ENCODE results near the gene RPH3AL. TPM values are rescaled to one million over a fixed set of nuclear protein-coding genes. Genes with fewer than 3 reads are reported as not detected.

Gene RPH3AL
- total and polyA plus RNA-seq, 11 donors, result 2.8 to 9.4 (median 6.3) TPM

DNA sequence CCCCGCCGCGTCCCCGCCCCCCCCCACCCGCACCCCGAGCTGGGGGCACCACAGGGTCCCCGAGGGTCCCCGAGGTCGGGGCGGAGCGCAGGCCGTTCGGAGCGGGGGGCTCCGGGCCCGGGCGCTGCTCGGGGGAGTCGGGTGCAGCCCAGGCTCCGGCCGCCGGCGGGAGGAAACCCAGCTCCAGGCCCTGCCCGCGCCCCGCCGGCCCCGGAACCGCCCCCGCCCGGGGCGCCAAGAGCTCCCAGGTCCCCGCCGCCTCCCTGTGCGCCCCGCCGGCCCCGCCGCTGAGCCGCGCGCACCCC, 33.2 kb upstream of the RPH3AL start:
- DNase-seq (no peak), ATAC-seq (no peak)
- TF ChIP-seq, protein P1, sequence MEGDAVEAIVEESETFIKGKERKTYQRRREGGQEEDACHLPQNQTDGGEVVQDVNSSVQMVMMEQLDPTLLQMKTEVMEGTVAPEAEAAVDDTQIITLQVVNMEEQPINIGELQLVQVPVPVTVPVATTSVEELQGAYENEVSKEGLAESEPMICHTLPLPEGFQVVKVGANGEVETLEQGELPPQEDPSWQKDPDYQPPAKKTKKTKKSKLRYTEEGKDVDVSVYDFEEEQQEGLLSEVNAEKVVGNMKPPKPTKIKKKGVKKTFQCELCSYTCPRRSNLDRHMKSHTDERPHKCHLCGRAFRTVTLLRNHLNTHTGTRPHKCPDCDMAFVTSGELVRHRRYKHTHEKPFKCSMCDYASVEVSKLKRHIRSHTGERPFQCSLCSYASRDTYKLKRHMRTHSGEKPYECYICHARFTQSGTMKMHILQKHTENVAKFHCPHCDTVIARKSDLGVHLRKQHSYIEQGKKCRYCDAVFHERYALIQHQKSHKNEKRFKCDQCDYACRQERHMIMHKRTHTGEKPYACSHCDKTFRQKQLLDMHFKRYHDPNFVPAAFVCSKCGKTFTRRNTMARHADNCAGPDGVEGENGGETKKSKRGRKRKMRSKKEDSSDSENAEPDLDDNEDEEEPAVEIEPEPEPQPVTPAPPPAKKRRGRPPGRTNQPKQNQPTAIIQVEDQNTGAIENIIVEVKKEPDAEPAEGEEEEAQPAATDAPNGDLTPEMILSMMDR (IDR thresholded peaks at IDR 0.05), result no peak
- TF ChIP-seq POLR2A (IDR thresholded peaks at IDR 0.05), result no peak
- H3K9me3 ChIP-seq, result no peaks in the 10 kb centered on the region
- intact Hi-C loops (cut with DNase I), result loop anchor here in 9 of 10 donors (1.0 to 10.0 kb wide), 12 partner anchors 33 to 243 kb away; partner anchors contain the start of genes DOC2B (in 1 of the 9) and RPH3AL (in 1 of the 9)
- peak overlapping the region; percentile 73 to 94 (median 88) for H3K27ac ChIP-seq
- no peaks in the 10 kb centered on the region for H3K36me3 ChIP-seq
- H3K27me3 ChIP-seq, result peaks cover 0 to 16% (median 0%) of the 10 kb centered on the region in 9 donors
- peak overlapping the region; percentile 29 to 70 (median 58) for H3K4me3 ChIP-seq
- peaks cover 0 to 28% (median 19%) of the 10 kb centered on the region in 12 donors for H3K4me1 ChIP-seq
- 0 to 1% methylated on average over 39 to 40 of the region's 42 CpGs; no CpG with 5 or more reads in 2 of the 4 donors for WGBS, 4 donors

DNA sequence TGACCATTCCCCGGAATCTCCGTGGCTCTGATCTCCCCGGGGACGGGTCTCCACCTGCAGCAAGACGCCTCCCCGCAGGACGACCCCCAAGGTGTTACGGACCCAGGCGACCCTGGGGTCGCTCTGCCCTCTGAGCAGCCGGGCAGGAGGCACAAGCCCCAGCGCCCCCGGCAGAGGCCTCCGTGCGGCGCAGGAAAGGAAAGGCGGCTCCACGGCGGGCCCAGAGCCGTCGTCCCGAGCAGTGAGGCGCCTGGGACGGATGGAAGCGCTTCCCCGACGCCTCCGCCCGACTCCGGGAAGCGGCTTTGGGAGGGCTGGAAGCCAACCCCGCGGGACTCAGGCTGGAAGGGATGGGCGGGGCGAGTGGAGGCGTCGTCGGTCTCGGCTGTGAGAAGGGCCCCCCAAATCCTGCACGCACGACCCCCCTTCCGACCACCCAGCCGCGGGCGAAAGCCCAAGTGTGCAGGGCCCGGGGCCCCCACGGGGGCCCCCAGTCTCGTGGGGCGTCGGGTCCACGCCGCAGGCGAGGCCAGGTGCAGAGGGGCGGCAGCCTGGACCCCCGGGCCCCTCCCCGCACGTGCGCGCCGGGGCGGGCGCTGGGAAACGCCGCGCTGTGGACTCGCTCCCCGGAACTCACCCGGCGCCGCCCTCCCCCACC, 32.7 kb upstream of the RPH3AL start:
- WGBS, 4 donors, result 0 to 1% (median 1%) methylated on average over 35 to 70 of the region's 70 CpGs
- no peaks in the 10 kb centered on the region for H3K36me3 ChIP-seq
- peak overlapping the region; percentile 29 to 70 (median 58) for H3K4me3 ChIP-seq
- peak; percentile 58 to 86 (median 76) for ATAC-seq
- peak; percentile 75 to 88 (median 83) for DNase-seq
- peaks cover 0 to 28% (median 19%) of the 10 kb centered on the region in 12 donors for H3K4me1 ChIP-seq
- intact Hi-C loops (cut with DNase I), result loop anchor here in 8 of 10 donors (1.0 to 10.0 kb wide), 11 partner anchors 33 to 243 kb away; partner anchors contain the start of genes DOC2B (in 1 of the 8) and RPH3AL (in 1 of the 8)
- H3K9me3 ChIP-seq, result no peaks in the 10 kb centered on the region
- H3K27ac ChIP-seq, result peak overlapping the region; percentile 73 to 94 (median 88)
- peaks cover 0 to 16% (median 0%) of the 10 kb centered on the region in 9 donors for H3K27me3 ChIP-seq
- TF ChIP-seq, protein P1 (IDR thresholded peaks at IDR 0.05), result no peak
- TF ChIP-seq POLR2A (IDR thresholded peaks at IDR 0.05), result peak in 1 of 2 donors; percentile 27

DNA sequence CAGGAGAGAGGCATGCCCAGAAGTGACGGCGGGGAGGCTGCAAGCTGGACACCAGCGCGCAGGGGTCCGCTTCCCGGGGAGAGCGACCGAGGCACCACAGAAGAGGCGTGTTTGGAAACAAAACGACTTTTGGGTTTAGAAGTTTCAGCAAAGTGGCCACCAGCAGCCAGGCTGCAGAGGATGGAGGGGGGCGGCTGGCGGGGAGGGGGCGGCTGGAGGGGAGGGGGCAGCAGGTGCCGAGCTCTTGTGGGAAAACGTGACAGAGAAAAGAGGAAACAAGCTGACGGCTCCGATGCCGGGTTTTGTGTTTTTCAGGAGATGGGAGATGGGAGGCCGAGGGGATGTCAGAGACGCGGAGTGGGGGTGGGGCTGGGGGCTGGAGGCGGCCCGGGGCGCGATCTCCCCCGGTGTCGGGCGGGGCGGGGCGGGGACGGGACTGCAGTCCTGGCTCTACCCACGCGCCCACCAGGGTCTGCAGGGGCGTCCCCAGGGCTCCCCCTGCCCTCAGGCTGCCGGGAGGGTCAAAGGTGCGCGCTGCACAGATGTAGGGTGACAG, 32.1 kb upstream of the RPH3AL start:
- TF ChIP-seq, protein P1 (IDR thresholded peaks at IDR 0.05), result no peak
- no peak for TF ChIP-seq POLR2A (IDR thresholded peaks at IDR 0.05)
- H3K4me1 ChIP-seq, result peaks cover 0 to 28% (median 19%) of the 10 kb centered on the region in 12 donors
- H3K27me3 ChIP-seq, result peaks cover 0 to 16% (median 0%) of the 10 kb centered on the region in 9 donors
- ATAC-seq, result peak in 3 of 4 donors; percentile 1 to 19 (median 6)
- DNase-seq, result peak in 2 of 5 donors; percentile 32 to 47
- no peaks in the 10 kb centered on the region for H3K36me3 ChIP-seq
- H3K27ac ChIP-seq, result peak overlapping the region; percentile 73 to 94 (median 88)
- intact Hi-C loops (cut with DNase I), result loop anchor here in 8 of 10 donors (1.0 to 10.0 kb wide), 12 partner anchors 32 to 242 kb away; partner anchors contain the start of genes DOC2B (in 1 of the 8) and RPH3AL (in 1 of the 8)
- 27 to 37% (median 32%) methylated on average over 27 to 37 of the region's 37 CpGs for WGBS, 4 donors
- H3K9me3 ChIP-seq, result no peaks in the 10 kb centered on the region
- peak overlapping the region; percentile 29 to 70 (median 58) for H3K4me3 ChIP-seq
